HG03175 (cell line): ENCODE results near the gene STAT3.
"Not testable (repeated sequence)": the region's sequence is repeated elsewhere in the genome, so short reads cannot be mapped to it uniquely, and the experiment has no call there.

Experiments
- ATAC-seq: cut with Tn5 transposase; IDR thresholded peaks from one replicate; pipeline ENCODE4 v1.9.1; 2021; ENCODE audit warnings: mild to moderate bottlenecking, moderate library complexity; ENCODE audit not compliant: unreplicated experiment

Gene STAT3

GRCh38 chr17:42409523-42410318 lies 21.5 kb upstream of the STAT3 start:
- ATAC-seq: no peak

GRCh38 chr17:42408061-42408460 lies 19.8 kb upstream of the STAT3 start:
- no peak for ATAC-seq

GRCh38 chr17:42407289-42407836 lies 19.1 kb upstream of the STAT3 start:
- peak; percentile 62 for ATAC-seq

GRCh38 chr17:42406615-42407288 lies 18.5 kb upstream of the STAT3 start:
- no peak for ATAC-seq

GRCh38 chr17:42405963-42406495 lies 17.8 kb upstream of the STAT3 start:
- no peak for ATAC-seq

GRCh38 chr17:42405076-42405475 lies 16.8 kb upstream of the STAT3 start:
- ATAC-seq: no peak

- ATAC-seq: no peak
These were observed 16.2 kb upstream of the STAT3 start for GRCh38 chr17:42404326-42405055.

- ATAC-seq: no peak
These were observed 14.9 kb upstream of the STAT3 start for GRCh38 chr17:42403150-42403549.

- ATAC-seq: no peak
These were observed 13.9 kb upstream of the STAT3 start for GRCh38 chr17:42402117-42402516.

- not testable (repeated sequence) for ATAC-seq
These were observed 12.7 kb upstream of the STAT3 start for GRCh38 chr17:42400844-42401375.

GRCh38 chr17:42399948-42400843 lies 12.0 kb upstream of the STAT3 start:
- no peak for ATAC-seq

GRCh38 chr17:42399121-42399520 lies 10.9 kb upstream of the STAT3 start:
- ATAC-seq: no peak

- not testable (repeated sequence) for ATAC-seq
These were observed 7.4 kb upstream of the STAT3 start for GRCh38 chr17:42395601-42396000.

- ATAC-seq: no peak
These were observed 6.6 kb upstream of the STAT3 start for GRCh38 chr17:42394838-42395237.

- no peak for ATAC-seq
These were observed 4.6 kb upstream of the STAT3 start for GRCh38 chr17:42392692-42393415.

GRCh38 chr17:42391439-42391838 lies 3.2 kb upstream of the STAT3 start:
- ATAC-seq: not testable (repeated sequence)

- ATAC-seq: no peak
These were observed 1.7 kb upstream of the STAT3 start for GRCh38 chr17:42389899-42390298.

- ATAC-seq: no peak
These were observed 834 bp upstream of the STAT3 start for GRCh38 chr17:42389135-42389417.

GRCh38 chr17:42387661-42388380 lies 421 bp downstream of the STAT3 start:
- ATAC-seq: no peak
